H1 (cell line): ENCODE measurements around the gene PDXP. TPM values are rescaled to one million over a fixed set of nuclear protein-coding genes. Genes with fewer than 3 reads are reported as not detected.
A peak's percentile ranks its signal among the peaks of the same experiment; 100 is the strongest.

Source experiments
- CTCF ChIA-PET: fragments of 300-600 bp; sonication (Branson Sonifier 250); formaldehyde crosslinking; loops from one replicate; lab custom pipeline; 2021; ENCODE audit not compliant: partially characterized antibody; lab: Charles Lee
- POLR2A ChIA-PET: fragments of 300-600 bp; sonication (Branson Sonifier 250); formaldehyde crosslinking; loops from one replicate; lab custom pipeline; 2021; ENCODE audit warnings: inconsistent platforms; ENCODE audit not compliant: partially characterized antibody; lab: Charles Lee
- DNase-seq, 2 experiments: peaks; one replicate each; pipeline versions ENCODE4 v3.0.0 to v3.0.0-alpha.2; 2010 to 2022; ENCODE audit warnings: low spot score in 2 of 2, low read depth in 1 of 2, mixed read lengths in 1 of 2
- FAIRE-seq: peaks from 2 replicates; lab custom pipeline; 2011; peaks lifted over from hg19 to GRCh38; lab: Jason Lieb, UNC
- H2AFZ ChIP-seq: 2 replicates; pipeline ENCODE4 v1.8.1; 2012; ENCODE audit warnings: low read length, inconsistent platforms
- H2AK5ac ChIP-seq: 2 replicates; pipeline ENCODE4 v1.6.1; 2013; ENCODE audit warnings: low read depth, low read length
- H2BK120ac ChIP-seq: replicated peaks from 2 replicates; pipeline ENCODE3; 2013; ENCODE audit warnings: low read depth, low read length, inconsistent platforms
- H2BK12ac ChIP-seq: 2 replicates; pipeline ENCODE4 v1.6.1; 2013; ENCODE audit warnings: low read depth, low read length
- H2BK15ac ChIP-seq: 2 replicates; pipeline ENCODE4 v1.6.1; 2013; ENCODE audit warnings: low read length
- H2BK20ac ChIP-seq: 2 replicates; pipeline ENCODE4 v1.6.1; 2013; ENCODE audit warnings: low read length
- H2BK5ac ChIP-seq: 2 replicates; pipeline ENCODE4 v1.6.1; 2013; ENCODE audit warnings: low read depth, low read length
- H3K14ac ChIP-seq: 2 replicates; pipeline ENCODE4 v1.6.1; 2013; ENCODE audit warnings: inconsistent platforms; ENCODE audit not compliant: insufficient read length
- H3K18ac ChIP-seq: 2 replicates; pipeline ENCODE4 v1.6.1; 2013; ENCODE audit warnings: low read length; ENCODE audit errors: extremely low read depth
- H3K23ac ChIP-seq: 2 replicates; pipeline ENCODE4 v1.6.1; 2013; ENCODE audit warnings: inconsistent platforms; ENCODE audit not compliant: insufficient read length
- H3K23me2 ChIP-seq: 2 replicates; pipeline ENCODE4 v1.6.1; 2013; ENCODE audit warnings: low read depth, low read length
- H3K27ac ChIP-seq: 2 replicates; pipeline ENCODE4 v1.6.1; 2011; ENCODE audit warnings: low read depth, low read length, inconsistent platforms
- H3K27me3 ChIP-seq, 4 experiments: replicated peaks in 1 of 4; 1 replicate in 1 of 4; 2 replicates in 3 of 4; pipeline versions ENCODE4 v1.6.1 to v1.8.1; 2011 to 2013; ENCODE audit warnings: low read length in 3 of 4, mild to moderate bottlenecking in 3 of 4, inconsistent platforms in 2 of 4, mixed read lengths in 2 of 4, moderate library complexity in 1 of 4; ENCODE audit not compliant: control insufficient read depth in 3 of 4, insufficient read depth in 3 of 4; ENCODE audit errors: extremely low read depth in 1 of 4
- H3K36me3 ChIP-seq, 4 experiments: 2 replicates each; pipeline versions ENCODE4 v1.6.1 to v1.8.1; 2011 to 2013; ENCODE audit warnings: mild to moderate bottlenecking in 4 of 4, low read length in 3 of 4, moderate library complexity in 2 of 4, control low read depth in 1 of 4, inconsistent platforms in 1 of 4; ENCODE audit not compliant: insufficient read depth in 4 of 4, control insufficient read depth in 2 of 4
- H3K4ac ChIP-seq: replicated peaks from 2 replicates; pipeline ENCODE3; 2013; ENCODE audit warnings: low read length, low read depth, mixed read lengths, inconsistent platforms; ENCODE audit not compliant: insufficient read length
- H3K4me1 ChIP-seq, 4 experiments: replicated peaks in 1 of 4; 1 replicate in 1 of 4; 2 replicates in 3 of 4; pipeline versions ENCODE4 v1.6.1 to v1.8.1; 2011 to 2013; ENCODE audit warnings: low read length in 3 of 4, inconsistent platforms in 2 of 4, mixed read lengths in 1 of 4; ENCODE audit not compliant: insufficient read depth in 4 of 4, control insufficient read depth in 3 of 4
- H3K4me2 ChIP-seq, 2 experiments: 2 replicates each; pipeline versions ENCODE4 v1.6.1 to v1.8.1; 2011 to 2013; ENCODE audit warnings: low read depth in 2 of 2, low read length in 2 of 2, control low read depth in 1 of 2, inconsistent platforms in 1 of 2, mild to moderate bottlenecking in 1 of 2; ENCODE audit not compliant: insufficient read depth in 1 of 2
- H3K4me3 ChIP-seq, 4 experiments: fragments of 200-600, 300-600 bp in 1 of 4; sonication (generic), shearing (Covaris generic), sonication (Bioruptor Twin) in 1 of 4; 2 replicates each; pipeline versions ENCODE4 v1.5.1 to v1.8.1; 2011 to 2016; ENCODE audit warnings: low read length in 4 of 4, low read depth in 3 of 4, control low read depth in 2 of 4, inconsistent platforms in 2 of 4, mild to moderate bottlenecking in 2 of 4, mixed read lengths in 1 of 4, moderate library complexity in 1 of 4; ENCODE audit not compliant: insufficient read depth in 2 of 4; ENCODE audit errors: extremely low read depth in 1 of 4
- H3K56ac ChIP-seq: replicated peaks from 2 replicates; pipeline ENCODE3; 2013; ENCODE audit warnings: low read depth, mild to moderate bottlenecking, mixed read lengths, low read length, inconsistent platforms; ENCODE audit not compliant: insufficient read length
- H3K79me1 ChIP-seq: 2 replicates; pipeline ENCODE4 v1.6.1; 2013; ENCODE audit warnings: low read depth, low read length, control low read depth
- H3K79me2 ChIP-seq, 2 experiments: 2 replicates each; pipeline versions ENCODE4 v1.6.1 to v1.8.1; 2012 to 2013; ENCODE audit warnings: low read length in 2 of 2, mild to moderate bottlenecking in 2 of 2, inconsistent platforms in 1 of 2; ENCODE audit not compliant: insufficient read depth in 2 of 2, control insufficient read depth in 1 of 2
- H3K9ac ChIP-seq, 4 experiments: replicated peaks in 1 of 4; 1 replicate in 1 of 4; 2 replicates in 3 of 4; pipeline versions ENCODE4 v1.6.1 to v1.8.1; 2011 to 2013; ENCODE audit warnings: low read depth in 3 of 4, low read length in 3 of 4, control low read depth in 2 of 4, mild to moderate bottlenecking in 2 of 4, moderate library complexity in 2 of 4, inconsistent platforms in 1 of 4; ENCODE audit errors: extremely low read depth in 1 of 4
- H3K9me3 ChIP-seq, 2 experiments: 2 replicates each; pipeline versions ENCODE4 v1.6.1 to v1.8.1; 2012 to 2013; ENCODE audit warnings: mild to moderate bottlenecking in 2 of 2, moderate library complexity in 2 of 2, control low read depth in 1 of 2, inconsistent platforms in 1 of 2, low read depth in 1 of 2, low read length in 1 of 2, mixed read lengths in 1 of 2; ENCODE audit not compliant: insufficient read depth in 2 of 2
- H4K20me1 ChIP-seq, 2 experiments: replicated peaks in 1 of 2; 2 replicates each; pipeline versions ENCODE3 to v1.8.1; 2011 to 2013; ENCODE audit warnings: inconsistent platforms in 2 of 2, low read length in 2 of 2, mild to moderate bottlenecking in 1 of 2; ENCODE audit not compliant: insufficient read depth in 2 of 2, control insufficient read depth in 1 of 2
- H4K5ac ChIP-seq: 2 replicates; pipeline ENCODE4 v1.6.1; 2013; ENCODE audit warnings: low read length, low read depth, mixed read lengths, inconsistent platforms; ENCODE audit not compliant: insufficient read length
- H4K8ac ChIP-seq: 2 replicates; pipeline ENCODE4 v1.8.0; 2013; ENCODE audit warnings: mild to moderate bottlenecking, moderate library complexity, low read length, inconsistent platforms; ENCODE audit not compliant: insufficient read depth; ENCODE audit errors: extremely low read depth
- H4K91ac ChIP-seq: replicated peaks from 2 replicates; pipeline ENCODE3; 2013; ENCODE audit warnings: low read length, mixed read lengths, inconsistent platforms; ENCODE audit not compliant: insufficient read length
- POLR2AphosphoS5 ChIP-seq: IDR thresholded peaks from 2 replicates; pipeline ENCODE4 v1.6.1; 2011; ENCODE audit warnings: low read depth, low read length
- SP4 ChIP-seq: IDR thresholded peaks from 2 replicates; pipeline ENCODE4 v1.6.1; 2012; ENCODE audit warnings: low read length, inconsistent platforms
- WGBS, 2 experiments: shearing (Covaris generic) in 1 of 2; methylation state at CpG; one replicate each; pipeline versions ENCODE4 v1.1.6 to v1.1.7; 2013 to 2015; ENCODE audit warnings: low lambda C conversion rate in 2 of 2, mixed read lengths in 2 of 2, inconsistent platforms in 1 of 2, low coverage in 1 of 2, missing lambda C conversion rate in 1 of 2; ENCODE audit not compliant: insufficient replicate concordance in 2 of 2, insufficient coverage in 1 of 2, insufficient read length in 1 of 2; ENCODE audit errors: extremely low coverage in 1 of 2, missing lambda C conversion rate in 1 of 2; 5-methylcytosine and 5-hydroxymethylcytosine counted together
- polyA plus RNA-seq, 7 experiments: library from polyadenylated mRNA; depleted of rRNA in 3 of 7; stranded (reverse) in 5 of 7; unstranded in 2 of 7; fragments of >200 nt in 5 of 7; fragments of 200-250 nt in 2 of 7; gene quantifications; 1 replicate in 5 of 7; 2 replicates in 1 of 7; 4 replicates in 1 of 7; pipeline versions ENCODE4 v1.2.1 to v1.2.3, GENCODE V29; 2011 to 2013; ENCODE audit warnings: missing spikeins in 2 of 7, mixed read lengths in 2 of 7
- total RNA-seq: library from RNA; stranded (reverse); fragmentation: NEBNext Ultra II Directional; extraction: Animal tissue kit (Norgen Biotek cat#: 25700); gene quantifications from 2 replicates; pipeline ENCODE4 v1.2.1, GENCODE V29; 2021

Gene PDXP
- total and polyA plus RNA-seq, 2 of the 8 experiments (the other 6 are each of a cell fraction or from before 2014, with no cell fraction given), result 36.6 to 67.7 TPM

GRCh38 chr22:37627545-37627944, 31.0 kb upstream of the PDXP start:
- H3K9me3 ChIP-seq, result no peaks in the 10 kb centered on the region
- H3K4me3 ChIP-seq, result no peak overlapping the region
- H3K79me1 ChIP-seq, result 0 out of 2 replicates have a peak, but pooled peaks cover 2% of the 10 kb centered on the region
- H3K79me2 ChIP-seq, result no peaks in the 10 kb centered on the region
- H2AK5ac ChIP-seq, result no peak overlapping the region
- H2BK20ac ChIP-seq, result no peak overlapping the region
- H3K9ac ChIP-seq, result no peak overlapping the region
- H3K4me2 ChIP-seq, result no peak overlapping the region
- no peak overlapping the region for H3K14ac ChIP-seq
- no peak overlapping the region for H3K56ac ChIP-seq
- no peak overlapping the region for H3K27ac ChIP-seq
- no peak overlapping the region for H2BK120ac ChIP-seq
- H4K91ac ChIP-seq, result no peak overlapping the region
- FAIRE-seq (no peak), DNase-seq (no peak)
- H2BK15ac ChIP-seq, result no peak overlapping the region
- no peak overlapping the region for H4K5ac ChIP-seq
- ChIA-PET POLR2A (interaction anchor here (0.6 to 2.1 kb wide), 8 partner anchors 9 to 122 kb away, joined by 3 to 8 read pairs (median 4); partner anchors contain the start of gene NOL12), CTCF (interaction anchor here (0.6 to 11.1 kb wide), 6 partner anchors 10 to 79 kb away, joined by 3 to 140 read pairs (median 8); partner anchors contain the start of gene SH3BP1)
- no peaks in the 10 kb centered on the region for H3K27me3 ChIP-seq
- H3K4me1 ChIP-seq, result peaks cover 0 to 3% (median under 1%) of the 10 kb centered on the region in 4 experiments; a peak in 3 of 7 replicates
- no peak overlapping the region; the same call in 1 of the 2 replicates for H4K8ac ChIP-seq
- H3K23ac ChIP-seq, result no peak overlapping the region
- TF ChIP-seq SP4, result no peak
- peak; percentile 16; the same call in 1 of the 2 replicates for TF ChIP-seq POLR2AphosphoS5
- 93% methylated on average over 6 of the region's 6 CpGs; no CpG with 5 or more reads in 1 of the 2 experiments for WGBS, 2 experiments
- no peak overlapping the region for H2BK5ac ChIP-seq
- no peaks in the 10 kb centered on the region for H3K23me2 ChIP-seq
- no peak overlapping the region for H2BK12ac ChIP-seq
- H3K4ac ChIP-seq, result no peak overlapping the region
- peaks cover 0 to 6% (median 2%) of the 10 kb centered on the region in 4 experiments; a peak in 3 of 8 replicates for H3K36me3 ChIP-seq
- no peak overlapping the region for H3K18ac ChIP-seq
- H4K20me1 ChIP-seq, result peaks cover 0 to 2% of the 10 kb centered on the region in 2 experiments
- H2AFZ ChIP-seq, result no peak overlapping the region
